HG03378 (cell line): ENCODE data around the gene SNX17.

Experiments
- ATAC-seq: cut with Tn5 transposase; IDR thresholded peaks from one replicate; pipeline ENCODE4 v1.9.1; 2021; ENCODE audit warnings: mild to moderate bottlenecking, moderate library complexity; ENCODE audit not compliant: unreplicated experiment

SNX17 gene

GRCh38 chr2:27362678-27363420 is 7.6 kb upstream of the SNX17 start:
- ATAC-seq, result no peak

- ATAC-seq, result no peak
Observed at GRCh38 chr2:27363933-27364332, 6.5 kb upstream of the SNX17 start.

- ATAC-seq, result no peak
Observed at GRCh38 chr2:27369471-27370025, 868 bp upstream of the SNX17 start.

DNA sequence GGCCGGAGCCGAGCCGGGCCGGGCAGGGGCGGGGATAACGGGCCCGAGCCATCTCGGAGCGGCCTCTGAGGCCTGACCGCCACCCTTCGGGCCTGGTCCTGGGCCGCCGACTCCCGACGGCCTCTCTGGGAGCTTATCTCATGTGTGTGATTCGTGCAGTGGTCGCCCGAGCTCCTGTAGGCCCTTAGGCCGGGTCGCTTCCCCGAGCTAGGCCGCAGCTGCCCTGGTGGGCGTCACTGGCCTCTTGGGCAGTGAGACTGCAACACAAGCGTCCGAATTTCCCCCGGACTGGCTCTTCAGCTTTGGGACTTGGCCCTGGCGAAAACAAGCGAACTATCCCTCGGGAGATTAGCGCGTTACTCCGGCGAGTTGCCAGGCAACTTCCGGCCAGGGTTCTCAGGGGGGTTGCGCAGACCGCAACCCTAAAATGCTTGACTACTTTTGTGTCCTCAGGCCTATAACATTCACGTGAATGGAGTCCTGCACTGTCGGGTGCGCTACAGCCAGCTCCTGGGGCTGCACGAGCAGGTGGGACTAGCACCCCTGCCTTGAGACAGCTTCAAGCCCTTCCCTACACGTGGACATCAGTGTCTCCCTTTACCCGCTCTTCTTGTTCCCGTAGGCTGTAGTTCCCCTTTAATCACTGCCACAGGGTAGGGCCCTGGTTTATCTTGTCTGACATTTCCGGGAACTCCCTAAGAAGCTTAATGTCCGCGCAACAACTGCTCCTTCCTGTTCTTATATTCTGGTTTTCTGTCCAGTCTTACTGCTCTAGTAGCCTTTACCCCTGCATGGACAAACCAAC is 602 bp downstream of the SNX17 start:
- ATAC-seq, result peak; percentile 23

DNA sequence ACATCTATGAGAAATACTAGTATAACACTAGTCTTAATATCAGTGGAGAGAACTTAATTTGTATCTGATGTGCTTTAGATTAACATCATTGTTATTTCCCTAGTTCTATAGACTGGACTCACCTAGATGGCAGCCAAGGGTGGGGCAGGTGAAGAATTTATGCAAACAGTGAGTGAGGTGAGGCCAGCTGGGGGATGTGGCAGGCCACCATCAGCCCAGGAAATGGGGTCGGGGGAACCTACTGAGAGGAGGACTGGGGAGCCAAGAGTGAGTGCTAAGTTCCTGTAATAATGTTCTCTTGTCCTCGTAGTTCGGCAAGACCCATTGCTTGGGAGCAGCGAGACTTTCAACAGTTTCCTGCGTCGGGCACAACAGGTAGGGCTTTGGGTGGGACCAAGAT is 2.5 kb downstream of the SNX17 start:
- no peak for ATAC-seq

DNA sequence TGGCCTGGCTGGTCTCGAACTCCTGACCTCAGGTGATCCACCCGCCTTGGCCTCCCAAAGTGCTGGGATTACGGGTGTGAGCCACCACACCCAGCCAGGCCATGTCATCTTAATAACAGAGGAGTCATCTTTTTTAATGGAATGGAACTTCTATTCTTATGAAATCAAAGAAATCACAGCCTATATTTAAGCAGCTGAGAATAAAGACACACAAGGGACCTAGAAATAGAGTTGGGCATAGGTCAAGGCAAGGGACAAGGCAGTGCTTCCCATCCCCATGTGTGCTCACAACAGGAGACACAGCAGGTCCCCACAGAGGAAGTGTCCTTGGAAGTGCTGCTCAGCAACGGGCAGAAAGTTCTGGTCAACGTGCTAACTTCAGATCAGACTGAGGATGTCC is 3.2 kb downstream of the SNX17 start:
- ATAC-seq, result no peak

- ATAC-seq, result no peak
Observed at GRCh38 chr2:27375513-27376099, 5.2 kb downstream of the SNX17 start.

DNA sequence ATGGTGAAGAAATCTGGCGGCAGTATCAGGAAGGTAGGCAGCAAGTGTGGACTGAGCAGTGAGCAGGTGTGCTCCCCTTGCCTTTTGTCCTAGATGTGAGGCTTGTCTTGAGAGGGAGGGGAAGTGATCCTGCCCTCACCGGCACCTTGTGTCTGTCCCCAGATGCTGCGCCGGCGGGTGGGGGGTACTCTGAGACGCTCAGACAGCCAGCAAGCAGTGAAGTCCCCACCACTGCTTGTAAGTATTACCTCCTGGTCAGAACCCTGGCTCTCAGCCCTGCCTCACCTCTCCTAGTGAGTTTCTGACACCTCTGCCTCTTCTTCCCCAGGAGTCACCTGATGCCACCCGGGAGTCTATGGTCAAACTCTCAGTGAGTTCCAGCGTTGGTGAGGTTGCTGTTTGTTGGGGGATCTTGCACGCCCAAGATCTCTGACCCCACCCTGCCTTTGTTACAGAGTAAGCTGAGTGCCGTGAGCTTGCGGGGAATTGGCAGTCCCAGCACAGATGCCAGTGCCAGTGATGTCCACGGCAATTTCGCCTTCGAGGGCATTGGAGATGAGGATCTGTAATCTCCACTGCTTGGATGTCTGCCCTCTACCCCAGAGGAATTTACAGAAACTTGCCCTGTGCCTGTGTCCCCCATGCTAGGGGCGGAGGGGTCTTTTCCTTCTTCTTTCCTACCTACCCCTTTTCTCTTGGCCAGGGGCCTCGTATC is 5.9 kb downstream of the SNX17 start:
- ATAC-seq, result no peak

DNA sequence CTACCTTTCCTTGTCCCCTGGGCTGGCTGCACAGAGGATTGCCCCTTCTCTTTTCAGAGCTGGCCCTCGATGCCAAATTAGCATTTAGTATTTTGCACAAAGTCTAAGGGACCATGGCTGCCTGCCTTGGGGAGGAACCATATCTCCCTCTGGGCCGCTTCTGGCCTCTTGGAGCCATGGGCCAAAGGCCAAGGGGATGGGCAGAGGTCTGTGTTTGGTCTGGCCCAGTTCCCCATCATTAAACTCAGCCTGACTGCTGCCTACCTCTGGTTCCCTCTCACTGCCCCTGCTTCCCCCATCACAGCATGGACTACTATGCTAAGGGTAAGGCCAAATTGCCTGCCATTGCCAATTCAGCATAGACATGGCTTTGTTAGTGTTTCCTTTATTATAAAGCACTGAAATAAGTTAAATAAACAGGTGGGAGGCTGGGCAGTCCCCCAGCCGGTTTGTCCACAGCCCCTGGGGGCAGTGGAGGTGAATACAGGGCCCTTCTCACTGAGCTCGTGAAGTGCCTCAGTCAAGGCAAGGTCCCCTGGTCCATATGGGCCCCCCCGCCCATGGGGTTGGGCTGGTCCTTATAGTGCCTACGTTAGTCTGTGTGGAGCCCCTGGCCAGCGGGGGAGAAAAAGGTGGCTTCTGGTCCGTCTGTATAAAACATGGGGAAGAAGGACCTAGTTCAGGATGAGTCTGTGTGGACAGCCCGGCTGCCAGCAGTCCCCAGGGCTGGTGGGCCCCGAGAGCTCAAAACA is 6.6 kb downstream of the SNX17 start:
- no peak for ATAC-seq

DNA sequence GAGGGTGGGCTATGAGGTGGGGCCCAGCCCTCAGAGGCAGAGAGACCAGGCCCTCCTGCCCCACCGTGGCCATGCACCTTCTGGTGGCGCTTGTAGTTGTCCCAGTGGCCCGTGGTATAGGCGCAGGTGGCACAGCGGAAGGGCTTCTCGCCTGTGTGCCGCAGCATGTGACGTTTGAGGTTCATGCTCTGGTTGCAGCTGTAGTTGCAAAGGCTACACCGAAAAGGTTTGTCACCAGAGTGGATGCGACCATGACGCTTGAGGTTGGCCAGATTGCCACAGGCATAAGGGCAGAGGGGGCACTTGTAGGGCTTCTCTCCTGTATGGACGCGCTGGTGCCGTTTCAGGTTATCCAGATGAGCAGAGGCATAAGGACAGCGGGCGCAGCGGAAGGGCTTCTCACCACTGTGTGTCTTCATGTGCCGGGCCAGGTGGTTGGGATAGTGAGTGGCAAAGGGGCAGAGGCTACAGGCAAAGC is 7.2 kb downstream of the SNX17 start:
- ATAC-seq, result no peak

DNA sequence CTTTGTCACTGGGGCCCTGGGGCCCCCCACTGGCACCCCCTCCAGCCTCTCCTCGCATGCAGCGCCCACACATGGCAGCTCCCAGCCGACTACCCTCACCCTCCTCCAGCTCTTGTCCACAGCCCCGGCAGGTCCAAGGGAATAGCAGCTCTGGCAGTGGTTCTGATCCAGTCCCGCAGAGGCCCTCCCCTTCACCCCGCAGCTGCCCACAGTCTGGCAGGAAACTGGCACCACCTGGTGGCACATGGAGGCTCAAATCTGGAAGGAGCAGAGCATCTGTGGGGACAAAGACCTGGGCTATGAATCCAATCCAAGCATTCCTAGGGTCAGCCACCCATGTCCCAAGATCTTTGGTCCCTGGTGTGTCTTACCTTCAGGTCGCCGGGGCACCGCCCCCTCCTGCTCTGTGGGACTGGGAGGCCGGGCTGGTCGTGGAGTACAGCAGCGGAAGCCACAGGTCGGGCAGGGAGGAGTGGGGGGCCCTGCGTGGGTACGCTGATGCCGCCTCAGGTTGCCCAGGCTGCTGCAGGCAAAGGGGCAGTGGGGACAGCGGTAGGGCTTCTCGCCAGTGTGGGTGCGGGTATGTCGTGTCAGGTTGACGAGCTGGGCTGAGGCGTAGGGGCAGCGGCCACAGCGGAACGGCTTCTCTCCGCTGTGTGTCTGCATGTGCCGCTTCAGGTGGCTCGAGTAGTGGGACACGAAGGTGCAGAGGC is 7.8 kb downstream of the SNX17 start:
- ATAC-seq, result no peak

GRCh38 chr2:27378809-27379290 is 8.4 kb downstream of the SNX17 start:
- ATAC-seq, result no peak

- no peak for ATAC-seq
Observed at GRCh38 chr2:27379383-27379835, 9.0 kb downstream of the SNX17 start.

DNA sequence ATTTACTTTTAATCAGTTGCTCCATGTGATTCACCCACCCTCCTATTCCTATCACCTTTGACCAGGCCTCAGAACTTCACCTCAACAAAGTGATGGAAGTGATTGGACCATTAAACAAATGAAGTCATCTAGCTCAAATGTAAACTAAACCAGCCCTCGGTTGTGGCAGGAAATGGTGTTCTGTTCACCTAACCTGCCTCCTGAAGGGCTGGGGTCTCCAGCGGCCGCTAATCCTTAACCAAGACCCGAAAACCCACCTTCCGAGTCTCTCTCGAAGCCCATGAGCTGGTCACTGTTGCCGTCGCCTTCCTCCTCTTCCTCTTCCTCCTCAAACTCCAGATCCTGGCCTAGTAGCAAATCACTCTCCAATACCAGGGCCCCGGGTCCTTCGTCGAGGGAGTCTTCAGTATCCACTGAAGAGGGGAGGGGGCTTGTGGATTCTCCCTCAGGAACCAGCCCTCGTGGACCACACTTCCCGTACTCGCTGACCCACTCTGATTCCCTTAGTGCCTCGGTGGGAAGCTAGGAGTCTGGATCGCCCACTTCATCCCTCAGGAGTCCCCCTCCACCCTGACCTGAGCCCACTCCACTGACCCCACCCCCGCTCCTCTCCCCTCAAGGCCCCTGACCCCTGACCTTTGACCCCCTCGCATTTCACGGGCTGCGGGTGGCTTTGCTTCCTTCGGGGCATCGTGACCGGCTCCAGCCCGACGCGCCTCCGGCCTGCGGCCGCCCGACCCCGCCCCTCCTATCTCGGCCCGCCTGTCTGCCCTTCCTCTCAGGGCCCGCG is 9.6 kb downstream of the SNX17 start:
- peak; percentile 1 for ATAC-seq

DNA sequence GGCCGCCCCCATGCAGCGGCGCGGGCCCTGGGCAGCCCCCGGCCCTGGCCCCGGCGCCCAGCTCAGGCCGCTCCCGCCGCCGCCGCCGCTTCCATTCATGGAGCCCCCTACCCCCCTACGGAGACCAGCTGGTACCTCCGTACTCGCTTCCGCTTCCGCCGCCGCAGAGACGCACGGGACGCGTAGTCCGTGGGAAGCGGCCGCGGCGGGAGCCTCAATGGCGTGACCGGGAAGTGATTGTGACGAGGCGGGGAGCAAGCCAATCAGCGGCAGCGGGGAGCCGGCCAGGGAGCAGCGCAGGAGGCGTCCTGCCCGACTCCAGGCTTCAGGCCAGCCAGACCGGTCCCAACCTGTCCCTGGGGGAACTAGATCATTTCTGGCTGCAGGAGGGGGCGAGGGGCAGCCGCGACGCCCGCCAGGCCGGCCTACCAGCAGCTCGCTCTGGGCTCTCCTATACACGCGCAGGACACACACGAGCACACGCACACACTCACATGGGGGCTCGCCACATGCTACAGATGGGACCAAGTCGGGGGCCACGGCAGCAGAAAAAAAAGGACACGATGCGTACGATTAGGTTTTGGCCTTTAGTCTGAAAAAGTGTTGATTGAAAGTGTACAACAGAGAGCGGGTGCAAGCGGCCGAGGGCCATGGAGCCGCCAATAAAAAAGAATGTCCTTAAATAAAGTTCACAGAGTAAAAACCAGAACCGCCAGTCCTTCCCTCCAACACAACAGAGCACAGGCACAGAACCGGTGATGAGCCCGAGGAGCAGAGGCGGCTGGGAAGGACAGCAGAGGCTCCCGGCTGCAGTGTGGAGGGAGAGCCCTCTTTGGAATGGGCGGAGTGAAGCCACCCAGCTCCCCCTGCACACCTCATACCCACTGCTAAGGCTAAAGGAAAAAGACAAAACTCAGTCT is 10.5 kb downstream of the SNX17 start, which contains the start of gene ZNF513:
Gene ZNF513, minus strand, starts transcription at position 109 of the 920 bp plus-strand sequence. CDS start 208 bp downstream, outside the sequence.
- ATAC-seq, result peak; percentile 63

DNA sequence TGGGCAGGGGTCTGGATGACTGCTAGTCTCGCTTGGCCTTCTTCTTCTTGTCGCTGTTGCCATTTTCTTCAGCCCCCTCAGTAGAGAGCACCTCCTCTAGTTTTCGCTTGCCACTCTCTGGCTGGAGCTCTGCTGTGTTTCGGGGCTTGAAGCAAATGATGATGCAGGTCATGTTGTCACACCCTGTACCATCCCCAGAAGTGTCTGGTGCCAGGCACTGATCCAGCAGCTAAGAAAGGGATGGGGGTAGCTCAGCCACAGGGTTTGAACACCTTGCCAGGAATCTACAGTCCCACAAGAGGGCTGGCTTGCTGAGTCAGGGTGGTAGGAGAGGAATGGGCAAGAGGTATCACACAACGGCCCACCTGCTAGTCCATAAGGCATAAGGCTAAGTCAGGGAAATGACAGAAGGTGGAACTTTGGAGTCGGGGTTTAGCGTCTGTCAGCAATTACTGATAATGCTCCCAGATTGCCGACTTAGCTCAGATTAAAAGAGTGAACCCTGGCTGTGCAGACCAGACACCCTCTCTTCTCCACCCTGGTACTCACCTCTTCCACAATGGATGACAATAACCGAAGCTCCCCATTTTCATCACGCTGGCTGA is 11.3 kb downstream of the SNX17 start:
- no peak for ATAC-seq
